Lung (tissue), 12 donors: ENCODE measurements around the gene COMMD9. TPM values are rescaled to one million over a fixed set of nuclear protein-coding genes. Genes with fewer than 3 reads are reported as not detected.
A peak's percentile ranks its signal among the peaks of the same experiment; 100 is the strongest.

Experiments used
- ATAC-seq: fragments of 200-7000 bp; cut with Tn5 transposase; one replicate; pipeline ENCODE4 v1.9.1; 2020; ENCODE audit warnings: moderate number of reproducible peaks; ENCODE audit not compliant: insufficient read depth, low FRiP score
- DNase-seq, 3 donors: peaks; one replicate each; pipeline ENCODE4 v3.0.0-alpha.2; 2013 to 2017
- H3K27ac ChIP-seq, 2 donors: one replicate each; pipeline ENCODE4 v1.5.1; 2013; ENCODE audit warnings: mild to moderate bottlenecking in 2 of 2, moderate library complexity in 2 of 2, control low read depth in 1 of 2, inconsistent platforms in 1 of 2, low read depth in 1 of 2, low read length in 1 of 2
- H3K27me3 ChIP-seq, 3 donors: one replicate each; pipeline ENCODE4 v1.5.1; 2013; ENCODE audit warnings: low read length in 2 of 3; ENCODE audit not compliant: control insufficient read depth in 3 of 3, insufficient read depth in 3 of 3
- H3K36me3 ChIP-seq, 4 donors: one replicate each; pipeline ENCODE4 v1.5.1; 2013; ENCODE audit warnings: low read length in 4 of 4, mild to moderate bottlenecking in 1 of 4, moderate library complexity in 1 of 4; ENCODE audit not compliant: control insufficient read depth in 4 of 4, insufficient read depth in 4 of 4
- H3K4me1 ChIP-seq, 5 donors: one replicate each; pipeline ENCODE4 v1.5.1; 2013; ENCODE audit warnings: low read length in 5 of 5, mild to moderate bottlenecking in 2 of 5, moderate library complexity in 1 of 5; ENCODE audit not compliant: control insufficient read depth in 5 of 5, insufficient read depth in 5 of 5
- H3K4me3 ChIP-seq: one replicate; pipeline ENCODE4 v1.5.1; 2013; ENCODE audit warnings: mild to moderate bottlenecking, control low read depth, moderate library complexity
- H3K9ac ChIP-seq, 2 donors: one replicate each; pipeline ENCODE4 v1.5.1; 2013; ENCODE audit warnings: low read length in 2 of 2, control low read depth in 1 of 2; ENCODE audit not compliant: insufficient read depth in 1 of 2
- H3K9me3 ChIP-seq, 4 donors: one replicate each; pipeline ENCODE4 v1.5.1; 2013; ENCODE audit warnings: low read length in 3 of 4, mild to moderate bottlenecking in 1 of 4, moderate library complexity in 1 of 4; ENCODE audit not compliant: control insufficient read depth in 4 of 4, insufficient read depth in 3 of 4
- CTCF ChIP-seq: IDR thresholded peaks from 2 replicates; pipeline ENCODE4 v1.5.1; 2012; ENCODE audit warnings: mild to moderate bottlenecking; ENCODE audit errors: control extremely low read depth, extremely low read depth
- WGBS, 2 donors: extraction: QIAGEN DNeasy Blood & Tissue Kit; methylation state at CpG; one replicate each; pipeline ENCODE4 v1.1.7; 2013; 5-methylcytosine and 5-hydroxymethylcytosine counted together
- polyA plus RNA-seq, 2 donors: library from polyadenylated mRNA; stranded (reverse); fragments of 200-250 nt; gene quantifications; one replicate each; pipeline ENCODE4 v1.2.1, GENCODE V29; 2013
- total RNA-seq, 2 donors: library from RNA; depleted of rRNA in 1 of 2; stranded (reverse); fragments of >200 nt in 1 of 2; gene quantifications; one replicate each; pipeline ENCODE4 v1.2.1, GENCODE V29; 2014 to 2021
- donor health status: control.
- donor health status: control.
- donor health status: Bipolar disorder and iron deficiency.
- donor health status: healthy.
- donor health status: DM: yes; HTN: yes; CAD: no.

Gene COMMD9
- total and polyA plus RNA-seq, 4 donors: 41.8 to 66.8 (median 44.6) TPM

GRCh38 chr11:36292311-36292722 is 3.1 kb upstream of the COMMD9 start:
- TF ChIP-seq CTCF: peak; percentile 56
- H3K36me3 ChIP-seq: no peaks in the 10 kb centered on the region
- DNase-seq: peak in 2 of 3 donors; percentile 41 to 49
- peaks cover 3 to 22% (median 4%) of the 10 kb centered on the region in 5 donors for H3K4me1 ChIP-seq
- no peak for ATAC-seq
- no peak overlapping the region for H3K9ac ChIP-seq
- H3K27ac ChIP-seq: no peak overlapping the region
- H3K9me3 ChIP-seq: no peaks in the 10 kb centered on the region
- H3K27me3 ChIP-seq: no peaks in the 10 kb centered on the region
- no peak overlapping the region for H3K4me3 ChIP-seq
- 26 to 38% methylated on average over 4 of the region's 4 CpGs for WGBS, 2 donors

GRCh38 chr11:36288442-36289225 is 590 bp downstream of the COMMD9 start:
- peaks cover 0 to 14% (median 4%) of the 10 kb centered on the region in 5 donors for H3K4me1 ChIP-seq
- H3K27me3 ChIP-seq: no peaks in the 10 kb centered on the region
- peak overlapping the region; percentile 12 to 68 for H3K27ac ChIP-seq
- peak overlapping the region; percentile 70 for H3K4me3 ChIP-seq
- WGBS, 2 donors: 33 to 42% methylated on average over 31 of the region's 31 CpGs
- no peaks in the 10 kb centered on the region for H3K9me3 ChIP-seq
- peak overlapping the region; percentile 26 to 53 for H3K9ac ChIP-seq
- TF ChIP-seq CTCF: no peak
- ATAC-seq: no peak
- H3K36me3 ChIP-seq: no peaks in the 10 kb centered on the region
- no peak for DNase-seq

GRCh38 chr11:36282926-36283325 is 6.3 kb downstream of the COMMD9 start:
- Histone ChIP-seq H3K27me3 (no peaks in the 10 kb centered on the region), H3K4me3 (no peak overlapping the region), H3K27ac (no peak overlapping the region), H3K4me1 (peaks cover 0 to 5% (median 2%) of the 10 kb centered on the region in 5 donors), H3K9ac (no peak overlapping the region), H3K36me3 (peaks cover 2 to 18% (median 5%) of the 10 kb centered on the region in 4 donors), H3K9me3 (peaks cover 0 to 6% (median 0%) of the 10 kb centered on the region in 4 donors)
- DNase-seq (no peak), ATAC-seq (no peak)
- 79 to 91% methylated on average over 1 of the region's 1 CpG for WGBS, 2 donors
- TF ChIP-seq CTCF: no peak
